ENCODE measurements around the gene OXCT2. TPM values are rescaled to one million over a fixed set of nuclear protein-coding genes. Genes with fewer than 3 reads are reported as not detected.
"Not testable (repeated sequence)": the region's sequence is repeated elsewhere in the genome, so short reads cannot be mapped to it uniquely, and the experiment has no call there.

The OXCT2 gene
- total RNA-seq, 3 donors from 2014 or later: 1.9 to 3.3 (median 2.2) TPM

DNA sequence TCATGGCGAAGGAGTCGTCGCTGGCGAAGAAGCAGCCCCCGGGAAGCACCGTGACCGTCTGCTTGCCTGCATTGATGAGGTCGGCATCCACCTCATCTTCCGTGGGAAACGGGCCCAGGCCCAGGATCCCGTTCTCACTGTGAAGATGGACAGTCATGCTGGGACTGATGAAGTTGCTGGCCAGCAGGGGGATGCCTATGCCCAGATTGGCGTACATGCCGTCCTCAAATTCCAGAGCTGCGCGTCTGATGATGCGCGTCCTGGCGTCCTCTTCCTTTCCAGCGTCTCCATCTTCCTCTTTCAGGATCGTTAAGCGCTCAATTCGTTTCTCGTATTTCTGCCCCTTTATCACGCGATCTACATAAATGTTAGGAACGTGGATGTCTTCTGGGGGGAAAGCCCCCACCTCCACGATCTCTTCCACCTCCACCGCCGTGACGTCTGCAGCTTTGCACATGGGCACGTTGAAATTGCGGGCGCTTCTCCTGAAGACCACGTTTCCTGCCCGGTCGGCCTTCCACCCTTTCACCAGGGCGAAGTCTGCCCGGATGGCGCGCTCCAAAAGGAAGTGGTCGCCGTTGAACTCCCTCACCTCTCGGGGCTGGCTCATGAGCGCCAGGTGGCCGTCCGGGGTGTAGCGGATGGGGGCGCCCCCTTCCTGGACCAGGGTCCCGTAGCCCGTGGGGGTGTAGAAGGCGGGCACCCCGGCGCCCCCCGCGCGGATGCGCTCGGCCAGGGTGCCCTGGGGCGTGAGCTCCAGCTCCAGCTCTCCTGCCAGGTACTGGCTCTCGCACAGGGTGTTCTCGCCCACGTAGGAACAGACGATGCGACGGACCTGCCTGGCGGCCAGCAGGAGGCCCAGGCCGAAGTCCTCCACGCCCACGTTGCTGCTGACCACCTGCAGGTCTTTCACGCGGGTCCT, 787 bp downstream of the OXCT2 start:
- H3K36me3 ChIP-seq (ENCODE audit: low read depth); DNase-seq; H3K4me3 ChIP-seq; ATAC-seq; H3K9me3 ChIP-seq; intact Hi-C loops (cut with DNase I, micrococcal nuclease); H3K4me1 ChIP-seq (ENCODE audit: low read depth): not testable (repeated sequence)

GRCh38 chr1:39769502-39769901, 1.6 kb downstream of the OXCT2 start:
- H3K4me1 ChIP-seq (ENCODE audit: low read depth); DNase-seq; H3K4me3 ChIP-seq; intact Hi-C loops (cut with DNase I, micrococcal nuclease); ATAC-seq; H3K36me3 ChIP-seq (ENCODE audit: low read depth); H3K9me3 ChIP-seq: not testable (repeated sequence)

- peak; percentile 89 for ATAC-seq
- H3K4me1 ChIP-seq (ENCODE audit: low read depth); intact Hi-C loops (cut with DNase I, micrococcal nuclease); H3K36me3 ChIP-seq (ENCODE audit: low read depth); H3K9me3 ChIP-seq; H3K4me3 ChIP-seq; DNase-seq: not testable (repeated sequence)
Observed at GRCh38 chr1:39766466-39766865, 4.7 kb downstream of the OXCT2 start.

DNA sequence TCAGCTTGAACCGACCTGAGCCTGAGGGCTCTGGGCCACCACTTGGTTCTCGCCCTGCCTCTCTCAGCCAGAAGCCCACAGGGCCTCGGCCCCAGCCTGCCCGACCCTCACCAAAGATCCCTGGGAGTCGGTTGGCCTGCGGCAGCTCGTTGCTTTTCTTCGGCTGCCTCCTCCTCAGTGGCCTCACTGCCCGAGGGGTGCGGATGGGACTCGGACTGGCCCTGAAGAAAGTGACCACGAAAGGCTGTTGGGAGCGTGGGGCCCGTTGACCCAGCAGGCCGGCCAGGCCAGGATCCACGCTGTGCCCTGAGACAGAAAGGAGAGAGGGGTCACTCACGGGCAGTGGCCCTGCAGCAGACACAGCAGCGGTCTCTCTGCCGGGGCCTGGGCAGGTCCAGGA, 6.6 kb downstream of the OXCT2 start:
- H3K4me1 ChIP-seq (ENCODE audit: low read depth); H3K36me3 ChIP-seq (ENCODE audit: low read depth); DNase-seq; H3K4me3 ChIP-seq; H3K9me3 ChIP-seq; ATAC-seq; intact Hi-C loops (cut with DNase I, micrococcal nuclease): not testable (repeated sequence)

- H3K4me3 ChIP-seq; DNase-seq; H3K4me1 ChIP-seq (ENCODE audit: low read depth); ATAC-seq; H3K36me3 ChIP-seq (ENCODE audit: low read depth); intact Hi-C loops (cut with DNase I, micrococcal nuclease); H3K9me3 ChIP-seq: not testable (repeated sequence)
Observed at GRCh38 chr1:39763619-39764374, 7.4 kb downstream of the OXCT2 start.

DNA sequence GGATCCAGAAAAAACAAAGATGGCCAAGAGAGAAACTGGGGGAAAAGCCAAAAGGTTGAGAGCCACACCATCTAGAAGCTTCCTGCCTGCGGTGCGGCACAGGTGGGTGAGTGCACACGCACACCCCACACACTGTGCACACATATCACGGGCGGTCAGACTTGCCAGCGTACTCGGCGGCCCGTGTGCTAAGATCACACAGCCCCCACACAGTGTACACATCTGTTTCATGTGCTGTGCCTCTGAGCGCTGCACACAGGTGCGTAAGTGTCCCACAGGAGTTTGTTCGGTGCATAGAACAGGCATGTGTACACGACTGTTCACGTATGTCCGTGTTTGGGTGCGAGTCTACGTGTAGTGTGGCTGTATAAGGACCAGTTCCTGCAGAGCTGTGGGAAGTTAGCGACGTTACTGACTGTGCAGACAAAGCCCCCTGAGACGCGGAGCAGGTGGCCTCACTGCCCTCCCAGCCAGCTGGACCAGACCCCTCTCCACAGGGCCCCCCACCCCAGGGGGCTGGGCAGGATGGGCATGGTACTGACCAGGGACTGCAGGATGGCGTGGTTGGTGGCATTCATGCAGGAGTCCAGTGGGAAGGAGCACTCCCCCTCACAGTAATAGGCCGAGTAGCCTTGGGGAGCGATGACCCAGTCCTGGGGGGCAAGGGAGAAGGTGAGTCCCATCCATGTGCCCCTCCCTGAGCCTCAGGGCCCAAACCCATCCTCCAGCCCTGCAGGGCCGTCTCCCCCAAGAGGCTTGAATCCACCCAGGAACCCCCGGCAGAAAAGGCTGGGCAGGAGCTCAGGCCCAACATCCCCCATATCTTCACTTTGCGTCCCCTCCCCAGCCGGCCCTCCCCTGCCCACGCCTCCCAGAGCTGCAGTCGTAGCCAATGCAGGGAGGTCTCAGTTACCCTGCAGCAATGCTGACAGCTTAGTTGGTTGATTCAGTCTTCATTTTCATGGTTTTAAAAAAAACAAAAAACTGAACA, 8.3 kb downstream of the OXCT2 start:
- no peak for TF ChIP-seq CTCF (IDR thresholded peaks at IDR 0.05)
- ATAC-seq (no peak), DNase-seq (no peak)
- Histone ChIP-seq H3K4me3 (no peak overlapping the region), H3K36me3 (ENCODE audit: low read depth) (no peaks in the 10 kb centered on the region), H3K4me1 (ENCODE audit: low read depth) (no peaks in the 10 kb centered on the region), H3K9me3 (no peaks in the 10 kb centered on the region)
- intact Hi-C loops (cut with DNase I, micrococcal nuclease): no loop called here

DNA sequence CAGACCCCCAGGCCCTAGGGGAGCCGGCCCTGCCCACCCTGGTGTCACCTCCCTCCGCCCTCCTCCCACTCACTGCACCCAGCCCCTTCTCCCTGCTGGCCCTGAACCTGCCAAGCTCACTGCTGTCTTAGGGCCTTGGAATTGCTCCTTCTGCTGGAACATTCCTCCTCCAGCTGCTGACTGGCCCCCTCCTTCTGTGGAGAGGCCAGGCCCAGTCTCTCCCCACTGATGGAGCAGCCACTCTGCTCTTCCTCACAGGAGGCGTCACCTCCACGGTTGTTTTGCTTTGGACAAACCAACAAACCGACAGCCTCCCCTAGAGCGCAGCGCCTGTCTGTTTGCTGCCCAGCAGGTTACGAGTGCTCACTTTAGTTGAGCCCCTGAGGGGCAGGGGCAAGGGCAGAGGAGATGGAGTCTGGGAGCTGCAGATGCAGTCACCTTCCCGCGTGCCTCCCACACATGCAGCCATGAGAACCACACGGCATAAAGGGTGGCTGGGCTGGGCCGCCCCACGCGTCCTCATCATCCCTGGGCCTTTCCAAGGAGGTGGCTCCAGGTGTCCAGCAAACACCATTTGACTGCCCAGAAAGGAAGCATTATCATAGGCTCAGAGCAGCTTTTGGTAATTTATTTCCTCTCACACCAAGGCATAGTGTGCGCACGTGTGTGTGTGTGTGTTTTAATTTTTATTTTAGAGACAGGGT, 9.4 kb downstream of the OXCT2 start:
- intact Hi-C loops (cut with DNase I, micrococcal nuclease): no loop called here
- DNase-seq (no peak), ATAC-seq (no peak)
- no peaks in the 10 kb centered on the region for H3K9me3 ChIP-seq
- TF ChIP-seq CTCF (IDR thresholded peaks at IDR 0.05): no peak
- H3K36me3 ChIP-seq (ENCODE audit: low read depth): no peaks in the 10 kb centered on the region
- H3K4me3 ChIP-seq: no peak overlapping the region
- no peaks in the 10 kb centered on the region for H3K4me1 ChIP-seq (ENCODE audit: low read depth)
